Stimulated activated naive CD8-positive, alpha-beta T cell treated with anti-CD3 and anti-CD28 coated beads, Interleukin-15, Interleukin-2, amounts not matched to agents 100 ng/mL and 50 ng/mL, for 24 hours (primary cell): ENCODE data around the gene CAMTA1.
"Not testable (repeated sequence)": the region's sequence is repeated elsewhere in the genome, so short reads cannot be mapped to it uniquely, and the experiment has no call there.

Experiments
- H3K27ac Mint-ChIP-seq: one replicate; pipeline ENCODE4 v1.8.0; 2021; ENCODE audit warnings: mild to moderate bottlenecking, mixed read lengths
- H3K27me3 Mint-ChIP-seq: one replicate; pipeline ENCODE4 v1.8.0; 2021; ENCODE audit warnings: mixed read lengths
- H3K36me3 Mint-ChIP-seq: one replicate; pipeline ENCODE4 v1.8.0; 2021; ENCODE audit warnings: low read depth, mixed read lengths
- H3K4me1 Mint-ChIP-seq: one replicate; pipeline ENCODE4 v1.8.0; 2021; ENCODE audit warnings: low read depth, mixed read lengths
- H3K4me3 Mint-ChIP-seq: one replicate; pipeline ENCODE4 v1.8.0; 2021; ENCODE audit warnings: mild to moderate bottlenecking, mixed read lengths
- H3K9me3 Mint-ChIP-seq: one replicate; pipeline ENCODE4 v1.8.0; 2021; ENCODE audit warnings: mixed read lengths

Gene CAMTA1

GRCh38 chr1:6918186-6918924 lies 133.1 kb downstream of the CAMTA1 start:
- H3K4me3 Mint-ChIP-seq: no peak overlapping the region
- no peak overlapping the region for H3K27ac Mint-ChIP-seq
- H3K27me3 Mint-ChIP-seq: peaks cover 17% of the 10 kb centered on the region
- H3K9me3 Mint-ChIP-seq: peaks cover 4% of the 10 kb centered on the region
- no peaks in the 10 kb centered on the region for H3K36me3 Mint-ChIP-seq
- no peaks in the 10 kb centered on the region for H3K4me1 Mint-ChIP-seq

DNA sequence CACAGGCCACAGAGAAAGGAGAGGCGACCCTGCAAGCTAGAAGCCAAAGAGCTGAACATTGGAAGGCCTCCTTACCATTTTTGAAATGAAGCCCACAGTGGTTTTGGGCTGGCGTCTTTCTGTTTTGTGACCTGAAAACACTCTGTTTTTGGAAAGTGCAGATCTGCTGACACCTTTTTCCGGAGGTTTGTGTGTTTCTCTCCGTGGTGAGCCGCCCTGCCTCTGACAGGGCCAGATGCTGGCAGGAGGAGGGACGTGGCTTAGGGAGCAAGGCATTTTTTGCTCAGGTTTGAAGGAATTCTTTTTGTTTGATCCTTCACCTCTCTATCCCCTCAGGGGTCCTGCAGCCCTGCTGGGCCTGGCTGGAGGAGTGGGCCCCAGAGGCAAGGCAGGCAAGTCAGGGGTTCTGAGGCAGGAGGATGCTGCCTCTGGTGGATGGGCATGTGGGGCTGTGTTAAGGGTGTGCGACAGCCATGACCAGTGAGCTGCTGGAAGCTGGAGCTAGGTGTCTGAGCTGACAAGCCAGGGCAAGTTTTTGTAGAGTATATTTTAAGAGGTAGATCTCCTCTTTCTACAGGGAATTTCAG lies 133.8 kb downstream of the CAMTA1 start:
- Mint-ChIP-seq H3K27me3 (peaks cover 13% of the 10 kb centered on the region), H3K4me1 (no peaks in the 10 kb centered on the region), H3K36me3 (no peaks in the 10 kb centered on the region), H3K4me3 (no peak overlapping the region), H3K27ac (no peak overlapping the region), H3K9me3 (peaks cover 4% of the 10 kb centered on the region)

DNA sequence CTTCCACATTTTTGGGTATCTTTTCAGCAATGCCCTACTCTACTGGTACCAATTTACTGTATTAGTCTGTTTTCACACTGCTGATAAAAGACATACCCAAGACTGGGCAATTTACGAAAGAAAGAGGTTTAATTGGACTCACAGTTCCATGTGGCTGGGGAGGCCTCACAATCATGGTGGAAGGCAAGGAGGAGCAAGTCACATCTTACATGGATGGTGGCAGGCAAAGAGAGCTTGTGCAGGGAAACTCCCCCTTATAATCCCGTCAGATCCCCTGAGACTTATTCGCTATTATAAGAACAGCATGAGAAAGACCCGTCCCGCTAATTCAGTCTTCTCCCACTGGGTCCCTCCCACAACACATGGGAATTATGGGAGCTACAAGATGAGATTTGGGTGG lies 136.3 kb downstream of the CAMTA1 start:
- H3K27me3 Mint-ChIP-seq: peaks cover 10% of the 10 kb centered on the region
- H3K4me3 Mint-ChIP-seq, H3K36me3 Mint-ChIP-seq, H3K9me3 Mint-ChIP-seq, H3K4me1 Mint-ChIP-seq, H3K27ac Mint-ChIP-seq: not testable (repeated sequence)

DNA sequence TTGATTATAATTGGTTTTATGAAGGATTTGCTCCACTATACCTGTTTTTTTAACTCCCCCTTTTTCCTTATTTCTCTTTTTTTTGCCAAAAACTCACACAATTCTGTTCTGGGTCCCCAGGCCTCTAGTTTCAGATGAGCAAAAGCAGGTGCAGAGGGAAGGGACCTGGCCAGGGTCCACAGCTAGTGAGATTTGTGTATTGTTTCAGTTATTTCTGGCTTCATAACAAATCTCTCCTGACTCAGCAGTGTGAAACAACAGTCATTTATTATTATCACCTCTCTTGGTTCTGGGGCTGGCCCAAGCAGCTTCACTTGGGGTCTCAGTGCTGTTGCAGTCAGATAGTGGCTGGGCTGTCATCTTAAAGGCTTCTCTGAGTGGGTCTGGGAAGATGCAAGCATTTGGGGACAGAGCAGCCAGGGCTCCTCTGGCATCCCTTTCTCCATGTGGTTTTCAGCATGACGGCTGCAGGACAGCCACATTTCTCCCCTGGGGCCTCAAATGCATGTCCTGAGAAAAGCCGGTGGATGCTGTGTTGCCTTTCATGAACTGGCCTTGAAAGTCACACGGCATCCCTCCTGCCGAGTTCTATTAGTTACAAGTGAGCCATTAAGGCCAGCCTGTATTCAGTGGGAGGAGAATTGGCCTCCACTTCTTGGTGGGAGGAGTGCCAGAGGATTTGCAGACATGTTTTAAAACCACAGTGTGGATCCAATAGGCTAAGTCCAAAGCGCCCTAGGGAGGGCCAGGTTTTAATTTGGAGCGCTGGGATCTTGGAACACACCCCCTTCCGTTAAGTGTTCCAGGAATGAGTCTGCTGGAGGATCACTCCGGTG lies 137.1 kb downstream of the CAMTA1 start:
- H3K4me3 Mint-ChIP-seq: no peak overlapping the region
- H3K27ac Mint-ChIP-seq: no peak overlapping the region
- H3K36me3 Mint-ChIP-seq: no peaks in the 10 kb centered on the region

GRCh38 chr1:6923012-6923411 lies 137.8 kb downstream of the CAMTA1 start:
- Mint-ChIP-seq H3K4me1 (no peaks in the 10 kb centered on the region), H3K27me3 (no peaks in the 10 kb centered on the region), H3K27ac (no peak overlapping the region), H3K36me3 (no peaks in the 10 kb centered on the region), H3K9me3 (peaks cover 4% of the 10 kb centered on the region), H3K4me3 (no peak overlapping the region)

More for the DNA sequence above, 137.1 kb downstream of the CAMTA1 start:
- no peaks in the 10 kb centered on the region for H3K4me1 Mint-ChIP-seq
- peaks cover 2% of the 10 kb centered on the region for H3K27me3 Mint-ChIP-seq
- peaks cover 4% of the 10 kb centered on the region for H3K9me3 Mint-ChIP-seq

- no peak overlapping the region for H3K4me3 Mint-ChIP-seq
- no peaks in the 10 kb centered on the region for H3K36me3 Mint-ChIP-seq
- no peaks in the 10 kb centered on the region for H3K27me3 Mint-ChIP-seq
- peaks cover 4% of the 10 kb centered on the region for H3K9me3 Mint-ChIP-seq
- no peaks in the 10 kb centered on the region for H3K4me1 Mint-ChIP-seq
- H3K27ac Mint-ChIP-seq: no peak overlapping the region
Measured at GRCh38 chr1:6923416-6923815, 138.2 kb downstream of the CAMTA1 start.

- H3K4me1 Mint-ChIP-seq: no peaks in the 10 kb centered on the region
- H3K9me3 Mint-ChIP-seq: peaks cover 4% of the 10 kb centered on the region
Measured at GRCh38 chr1:6923955-6924881, 139.0 kb downstream of the CAMTA1 start.

DNA sequence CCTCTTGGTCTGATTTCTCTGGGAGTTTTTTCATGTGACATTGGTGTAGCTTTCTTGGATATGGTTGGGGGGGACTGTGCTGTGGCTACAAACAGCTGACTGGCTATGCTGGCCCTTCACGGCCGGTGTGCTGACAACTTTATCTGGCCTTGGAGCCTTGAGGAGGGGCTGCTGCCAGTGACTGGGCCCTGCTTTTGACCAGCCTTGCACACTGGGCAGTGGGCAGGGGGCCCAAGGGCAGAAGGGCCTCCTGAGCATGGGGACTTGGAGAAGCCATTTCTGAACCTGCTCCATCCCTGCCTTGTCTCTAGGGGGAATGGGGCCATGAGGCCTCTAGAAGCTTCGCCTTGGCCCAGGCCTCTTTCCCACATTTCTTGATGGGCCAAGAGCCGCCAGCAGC lies 139.6 kb downstream of the CAMTA1 start:
- no peaks in the 10 kb centered on the region for H3K36me3 Mint-ChIP-seq
- no peak overlapping the region for H3K27ac Mint-ChIP-seq
- H3K4me1 Mint-ChIP-seq: no peaks in the 10 kb centered on the region

More at GRCh38 chr1:6923955-6924881, 139.0 kb downstream of the CAMTA1 start:
- Mint-ChIP-seq H3K36me3 (no peaks in the 10 kb centered on the region), H3K27ac (no peak overlapping the region), H3K4me3 (no peak overlapping the region), H3K27me3 (no peaks in the 10 kb centered on the region)

GRCh38 chr1:6927626-6928025 lies 142.4 kb downstream of the CAMTA1 start:
- Mint-ChIP-seq H3K27me3 (peaks cover 10% of the 10 kb centered on the region), H3K9me3 (no peaks in the 10 kb centered on the region), H3K36me3 (no peaks in the 10 kb centered on the region), H3K4me1 (no peaks in the 10 kb centered on the region), H3K4me3 (no peak overlapping the region), H3K27ac (no peak overlapping the region)

More for the DNA sequence above, 139.6 kb downstream of the CAMTA1 start:
- peaks cover 3% of the 10 kb centered on the region for H3K27me3 Mint-ChIP-seq
- H3K4me3 Mint-ChIP-seq: no peak overlapping the region
- peaks cover 4% of the 10 kb centered on the region for H3K9me3 Mint-ChIP-seq

- Mint-ChIP-seq H3K27ac (no peak overlapping the region), H3K4me1 (no peaks in the 10 kb centered on the region), H3K27me3 (peaks cover 12% of the 10 kb centered on the region), H3K36me3 (no peaks in the 10 kb centered on the region), H3K4me3 (no peak overlapping the region), H3K9me3 (no peaks in the 10 kb centered on the region)
Measured at GRCh38 chr1:6928106-6928885, 143.0 kb downstream of the CAMTA1 start.

- Mint-ChIP-seq H3K4me3 (no peak overlapping the region), H3K36me3 (no peaks in the 10 kb centered on the region), H3K9me3 (no peaks in the 10 kb centered on the region), H3K27me3 (peaks cover 12% of the 10 kb centered on the region), H3K4me1 (no peaks in the 10 kb centered on the region), H3K27ac (no peak overlapping the region)
Measured at GRCh38 chr1:6930732-6931300, 145.6 kb downstream of the CAMTA1 start.

GRCh38 chr1:6935361-6935883 lies 150.2 kb downstream of the CAMTA1 start:
- Mint-ChIP-seq H3K4me1 (no peaks in the 10 kb centered on the region), H3K36me3 (no peaks in the 10 kb centered on the region), H3K4me3 (no peak overlapping the region), H3K9me3 (no peaks in the 10 kb centered on the region), H3K27me3 (peaks cover 5% of the 10 kb centered on the region), H3K27ac (no peak overlapping the region)

DNA sequence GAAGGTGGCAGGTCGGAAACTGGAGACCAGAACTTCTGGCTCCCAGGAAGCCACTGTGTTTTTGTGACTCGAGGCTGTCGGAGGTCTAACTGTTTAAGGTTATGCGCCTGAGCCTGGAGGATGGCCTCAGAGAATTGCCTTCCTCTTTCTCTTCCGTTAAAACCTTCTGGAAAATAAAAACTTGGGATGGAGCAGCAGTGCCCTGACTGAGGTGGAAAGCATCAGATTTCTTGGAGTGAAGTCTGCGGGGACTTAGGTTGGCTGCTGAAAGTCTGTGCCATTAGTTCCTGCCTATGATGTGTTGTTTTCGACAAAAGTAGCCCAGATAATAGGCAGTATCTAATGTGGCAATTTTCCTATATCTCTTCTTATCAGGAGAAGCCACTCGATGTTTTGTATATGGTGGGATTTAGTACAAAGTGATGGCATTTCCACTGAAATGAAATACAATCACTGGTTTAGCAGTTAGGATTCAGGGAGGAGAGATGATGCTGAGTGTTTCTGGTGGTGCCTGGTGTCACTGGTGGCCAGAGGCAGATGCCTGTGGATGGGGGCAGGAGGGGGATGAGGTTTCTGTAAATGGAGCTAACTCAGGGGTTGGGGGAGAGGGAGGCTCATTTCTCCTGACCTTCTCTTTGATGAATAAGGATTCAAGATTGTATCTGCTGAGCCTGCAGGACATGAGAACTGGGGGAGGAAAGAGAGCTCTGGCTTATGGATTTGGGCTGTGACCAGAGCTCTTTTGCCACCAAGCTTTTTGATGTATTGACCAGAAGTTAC lies 150.8 kb downstream of the CAMTA1 start:
- H3K9me3 Mint-ChIP-seq: no peaks in the 10 kb centered on the region
- H3K27me3 Mint-ChIP-seq: peaks cover 5% of the 10 kb centered on the region
- no peaks in the 10 kb centered on the region for H3K36me3 Mint-ChIP-seq
- no peaks in the 10 kb centered on the region for H3K4me1 Mint-ChIP-seq
- no peak overlapping the region for H3K27ac Mint-ChIP-seq
- H3K4me3 Mint-ChIP-seq: no peak overlapping the region
